Neural progenitor cell (in vitro differentiated cells): Measurements from ENCODE around the gene ANKAR.

Experiments used
- CTCF ChIP-seq: fragments of 200-600 bp; sonication (generic); IDR thresholded peaks from 2 replicates; pipeline ENCODE4 v1.5.1; 2017; ENCODE audit warnings: antibody characterized with exemption, mild to moderate bottlenecking
- EZH2 ChIP-seq: fragments of 200-600 bp; sonication (generic); IDR thresholded peaks from 2 replicates; pipeline ENCODE4 v1.6.1; 2017; ENCODE audit warnings: antibody characterized with exemption, mild to moderate bottlenecking, moderate library complexity
- EZH2phosphoT487 ChIP-seq: fragments of 200-600 bp; sonication (generic); IDR thresholded peaks from 2 replicates; pipeline ENCODE4 v1.6.1; 2017; ENCODE audit warnings: antibody characterized with exemption

DNA sequence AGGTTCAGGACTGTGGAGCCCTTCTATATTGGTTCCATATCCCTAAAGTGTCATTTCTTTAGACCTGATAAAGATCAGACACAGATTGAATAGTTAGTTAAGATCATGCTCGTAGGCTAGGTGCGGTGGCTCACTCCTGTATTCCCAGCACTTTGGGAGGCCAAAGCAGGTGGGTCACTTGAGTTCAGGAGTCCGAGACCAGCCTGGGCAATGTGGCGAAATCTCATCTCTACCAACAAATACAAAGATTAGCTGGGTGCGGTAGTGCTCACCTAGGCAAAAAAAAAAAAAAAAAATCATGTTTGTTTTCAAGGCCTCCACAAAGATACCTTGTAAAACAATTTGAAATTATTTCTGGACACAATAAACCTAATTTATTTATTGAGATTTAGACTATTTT is 4.6 kb upstream of the ANKAR start:
- no peak for TF ChIP-seq CTCF
- no peak for TF ChIP-seq EZH2phosphoT487
- TF ChIP-seq EZH2: no peak
